Type B pancreatic cell (in vitro differentiated cells): Measurements from ENCODE around the gene CEP350. TPM values are rescaled to one million over a fixed set of nuclear protein-coding genes. Genes with fewer than 3 reads are reported as not detected.

Source experiments
- DNase-seq: peaks from one replicate; pipeline ENCODE4 v3.0.0; 2021; ENCODE audit warnings: mixed read lengths; ENCODE audit not compliant: unreplicated experiment; ENCODE audit errors: extremely low spot score
- H3K27ac Mint-ChIP-seq: 2 replicates; pipeline ENCODE4 v1.8.0; 2021; ENCODE audit warnings: mild to moderate bottlenecking, mixed read lengths
- H3K27me3 Mint-ChIP-seq: 2 replicates; pipeline ENCODE4 v1.8.0; 2021; ENCODE audit warnings: mixed read lengths
- H3K36me3 Mint-ChIP-seq: 2 replicates; pipeline ENCODE4 v1.8.0; 2021; ENCODE audit warnings: mixed read lengths
- H3K4me1 Mint-ChIP-seq: one replicate; pipeline ENCODE4 v1.8.0; 2021; ENCODE audit warnings: mixed read lengths; ENCODE audit not compliant: unreplicated experiment
- H3K4me3 Mint-ChIP-seq: 2 replicates; pipeline ENCODE4 v1.8.0; 2021; ENCODE audit warnings: mild to moderate bottlenecking, mixed read lengths
- H3K9me3 Mint-ChIP-seq: 2 replicates; pipeline ENCODE4 v1.8.0; 2021; ENCODE audit warnings: mixed read lengths
- CTCF ChIP-seq: fragments of 200-600 bp; sonication (generic); conservative IDR thresholded peaks from 2 replicates; pipeline ENCODE4 v1.5.0; 2021; ENCODE audit warnings: antibody characterized with exemption, mild to moderate bottlenecking
- total RNA-seq: library from RNA; stranded (reverse); gene quantifications from 2 replicates; pipeline ENCODE4 v1.2.1, GENCODE V29; 2021; ENCODE audit warnings: low replicate concordance

Gene CEP350
- total RNA-seq, 1 donor from 2014 or later = 41.5 TPM

- no peak for DNase-seq
- Mint-ChIP-seq H3K4me3 (no peak overlapping the region), H3K4me1 (no peaks in the 10 kb centered on the region), H3K27me3 (no peaks in the 10 kb centered on the region), H3K27ac (no peak overlapping the region), H3K36me3 (peaks cover 19% of the 10 kb centered on the region), H3K9me3 (no peaks in the 10 kb centered on the region)
- TF ChIP-seq CTCF = no peak
Measured at GRCh38 chr1:180080439-180080838, 125.8 kb downstream of the CEP350 start.

- no peak for TF ChIP-seq CTCF
- Mint-ChIP-seq H3K4me1 (no peaks in the 10 kb centered on the region), H3K4me3 (no peak overlapping the region), H3K27me3 (no peaks in the 10 kb centered on the region), H3K27ac (no peak overlapping the region), H3K9me3 (no peaks in the 10 kb centered on the region), H3K36me3 (peaks cover 20% of the 10 kb centered on the region)
- DNase-seq = no peak
Measured at GRCh38 chr1:180081474-180081873, 126.9 kb downstream of the CEP350 start.

- Mint-ChIP-seq H3K4me1 (no peaks in the 10 kb centered on the region), H3K27ac (no peak overlapping the region), H3K27me3 (no peaks in the 10 kb centered on the region), H3K9me3 (no peaks in the 10 kb centered on the region), H3K4me3 (no peak overlapping the region), H3K36me3 (peaks cover 20% of the 10 kb centered on the region)
- DNase-seq = no peak
- TF ChIP-seq CTCF = no peak
Measured at GRCh38 chr1:180083164-180083563, 128.6 kb downstream of the CEP350 start.

GRCh38 chr1:180084867-180085266 lies 130.3 kb downstream of the CEP350 start:
- no peaks in the 10 kb centered on the region for H3K4me1 Mint-ChIP-seq
- TF ChIP-seq CTCF = no peak
- no peak overlapping the region for H3K4me3 Mint-ChIP-seq
- no peak overlapping the region for H3K27ac Mint-ChIP-seq
- peaks cover 3% of the 10 kb centered on the region for H3K9me3 Mint-ChIP-seq
- H3K36me3 Mint-ChIP-seq = peaks cover 28% of the 10 kb centered on the region
- no peaks in the 10 kb centered on the region for H3K27me3 Mint-ChIP-seq
- no peak for DNase-seq

GRCh38 chr1:180085331-180085730 lies 130.7 kb downstream of the CEP350 start:
- no peak overlapping the region for H3K4me3 Mint-ChIP-seq
- no peak overlapping the region for H3K27ac Mint-ChIP-seq
- no peak for DNase-seq
- H3K36me3 Mint-ChIP-seq = peaks cover 30% of the 10 kb centered on the region
- H3K27me3 Mint-ChIP-seq = no peaks in the 10 kb centered on the region
- no peak for TF ChIP-seq CTCF
- H3K9me3 Mint-ChIP-seq = peaks cover 4% of the 10 kb centered on the region
- H3K4me1 Mint-ChIP-seq = no peaks in the 10 kb centered on the region
